ENCODE data around the gene FOSL2. TPM values are rescaled to one million over a fixed set of nuclear protein-coding genes. Genes with fewer than 3 reads are reported as not detected.

FOSL2 gene
- total and polyA plus RNA-seq, 3 donors from 2014 or later = 14.1 to 39.7 (median 24.3) TPM

GRCh38 chr2:28413152-28413898 lies 20.7 kb downstream of the FOSL2 start:
- Histone ChIP-seq H3K36me3 (ENCODE audit: low read depth, missing control alignments) (no peaks in the 10 kb centered on the region), H3K27ac (no peak overlapping the region), H3K4me1 (peaks cover 4% of the 10 kb centered on the region), H3K27me3 (no peaks in the 10 kb centered on the region), H3K4me3 (no peak overlapping the region), H3K9me3 (no peaks in the 10 kb centered on the region)
- no peak for TF ChIP-seq CTCF (IDR thresholded peaks at IDR 0.05)
- 71 to 76% methylated on average over 17 to 20 of the region's 20 CpGs for WGBS, 2 donors
- no peak for DNase-seq
- intact Hi-C loops (cut with DNase I; ENCODE audit: low total_unique reads) = no loop called here

DNA sequence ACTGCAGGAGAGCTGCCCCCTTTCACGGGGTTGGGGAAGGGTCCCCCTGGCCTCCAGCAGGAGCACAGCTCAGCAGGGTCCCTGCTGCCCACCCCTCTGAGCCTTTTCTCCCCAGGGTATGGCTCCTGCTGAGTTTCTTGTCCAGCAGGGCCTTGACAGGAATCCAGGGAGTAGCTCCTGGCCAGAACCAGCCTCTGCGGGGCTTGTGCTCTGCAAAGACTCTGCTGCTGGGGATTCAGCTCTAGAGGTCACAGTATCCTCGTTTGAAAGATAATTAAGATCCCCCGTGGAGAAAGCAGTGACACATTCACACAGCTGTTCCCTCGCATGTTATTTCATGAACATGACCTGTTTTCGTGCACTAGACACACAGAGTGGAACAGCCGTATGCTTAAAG lies 21.2 kb downstream of the FOSL2 start:
- H3K4me3 ChIP-seq = no peak overlapping the region
- DNase-seq = no peak
- intact Hi-C loops (cut with DNase I; ENCODE audit: low total_unique reads) = no loop called here
- H3K4me1 ChIP-seq = peaks cover 4% of the 10 kb centered on the region
- 57 to 73% methylated on average over 6 to 7 of the region's 7 CpGs for WGBS, 2 donors
- H3K27ac ChIP-seq = no peak overlapping the region
- H3K9me3 ChIP-seq = no peaks in the 10 kb centered on the region
- no peaks in the 10 kb centered on the region for H3K36me3 ChIP-seq (ENCODE audit: low read depth, missing control alignments)
- TF ChIP-seq CTCF (IDR thresholded peaks at IDR 0.05) (no peak), POLR2A (IDR thresholded peaks at IDR 0.05) (no peak)
- no peaks in the 10 kb centered on the region for H3K27me3 ChIP-seq

DNA sequence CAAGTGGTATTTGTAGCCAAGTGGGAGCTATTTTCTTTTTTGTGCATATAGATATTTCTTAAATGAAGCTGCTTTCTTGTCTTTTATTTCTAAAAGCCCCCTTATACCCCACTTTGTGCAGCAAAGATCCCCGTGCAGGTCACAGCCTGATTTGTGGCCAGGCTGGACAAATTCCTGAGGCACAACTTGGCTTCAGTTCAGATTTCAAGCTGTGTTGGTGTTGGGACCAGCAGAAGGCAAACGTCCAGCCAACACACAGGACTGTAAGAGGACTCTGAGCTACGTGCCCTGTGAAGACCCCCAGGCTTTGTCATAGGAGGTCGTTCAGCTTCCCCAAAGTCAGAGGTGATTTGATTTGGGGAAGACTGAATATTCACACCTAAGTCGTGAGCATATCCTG lies 21.9 kb downstream of the FOSL2 start:
- Histone ChIP-seq H3K9me3 (no peaks in the 10 kb centered on the region), H3K27me3 (no peaks in the 10 kb centered on the region), H3K36me3 (ENCODE audit: low read depth, missing control alignments) (no peaks in the 10 kb centered on the region), H3K4me1 (peaks cover 4% of the 10 kb centered on the region), H3K4me3 (no peak overlapping the region), H3K27ac (no peak overlapping the region)
- 56 to 71% methylated on average over 4 to 5 of the region's 5 CpGs for WGBS, 2 donors
- TF ChIP-seq CTCF (IDR thresholded peaks at IDR 0.05) (no peak), POLR2A (IDR thresholded peaks at IDR 0.05) (no peak)
- no peak for DNase-seq
- intact Hi-C loops (cut with DNase I; ENCODE audit: low total_unique reads) = no loop called here

- intact Hi-C loops (cut with DNase I; ENCODE audit: low total_unique reads) = no loop called here
- H3K9me3 ChIP-seq = no peaks in the 10 kb centered on the region
- no peak for DNase-seq
- no peaks in the 10 kb centered on the region for H3K27me3 ChIP-seq
- H3K27ac ChIP-seq = no peak overlapping the region
- no peaks in the 10 kb centered on the region for H3K36me3 ChIP-seq (ENCODE audit: low read depth, missing control alignments)
- 61 to 62% methylated on average over 13 of the region's 13 CpGs for WGBS, 2 donors
- no peak overlapping the region for H3K4me3 ChIP-seq
- TF ChIP-seq CTCF (IDR thresholded peaks at IDR 0.05) = no peak
- no peak for TF ChIP-seq POLR2A (IDR thresholded peaks at IDR 0.05)
- peaks cover 4% of the 10 kb centered on the region for H3K4me1 ChIP-seq
Measured at GRCh38 chr2:28415010-28415409, 22.4 kb downstream of the FOSL2 start.

GRCh38 chr2:28415715-28416114 lies 23.1 kb downstream of the FOSL2 start:
- Histone ChIP-seq H3K27ac (no peak overlapping the region), H3K4me1 (peaks cover 4% of the 10 kb centered on the region), H3K27me3 (no peaks in the 10 kb centered on the region), H3K9me3 (no peaks in the 10 kb centered on the region), H3K4me3 (no peak overlapping the region), H3K36me3 (ENCODE audit: low read depth, missing control alignments) (no peaks in the 10 kb centered on the region)
- WGBS, 2 donors = 90 to 96% methylated on average over 3 of the region's 3 CpGs
- no peak for TF ChIP-seq CTCF (IDR thresholded peaks at IDR 0.05)
- intact Hi-C loops (cut with DNase I; ENCODE audit: low total_unique reads) = no loop called here
- no peak for DNase-seq
